ENCODE measurements around the gene OBSCN. TPM values are rescaled to one million over a fixed set of nuclear protein-coding genes. Genes with fewer than 3 reads are reported as not detected.

OBSCN gene
- total RNA-seq, 1 donor from 2014 or later: 20.6 TPM

DNA sequence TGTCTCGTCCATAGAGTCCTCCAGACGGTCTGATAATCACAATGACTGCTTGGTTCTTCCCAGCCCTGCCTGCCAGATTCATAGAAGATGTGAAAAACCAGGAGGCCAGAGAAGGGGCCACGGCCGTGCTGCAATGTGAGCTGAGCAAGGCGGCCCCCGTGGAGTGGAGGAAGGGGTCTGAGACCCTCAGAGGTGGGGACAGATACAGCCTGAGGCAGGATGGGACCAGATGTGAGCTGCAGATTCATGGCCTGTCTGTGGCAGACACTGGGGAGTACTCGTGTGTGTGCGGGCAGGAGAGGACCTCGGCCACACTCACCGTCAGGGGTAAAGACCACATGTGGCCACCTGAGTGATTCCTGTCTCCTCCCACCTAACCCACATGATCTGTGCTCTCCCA lies 86.9 kb downstream of the OBSCN start:
- H3K4me3 ChIP-seq (ENCODE audit: low read depth, low read length): no peak overlapping the region
- DNase-seq (ENCODE audit: low read depth): no peak
- TF ChIP-seq, protein P1, sequence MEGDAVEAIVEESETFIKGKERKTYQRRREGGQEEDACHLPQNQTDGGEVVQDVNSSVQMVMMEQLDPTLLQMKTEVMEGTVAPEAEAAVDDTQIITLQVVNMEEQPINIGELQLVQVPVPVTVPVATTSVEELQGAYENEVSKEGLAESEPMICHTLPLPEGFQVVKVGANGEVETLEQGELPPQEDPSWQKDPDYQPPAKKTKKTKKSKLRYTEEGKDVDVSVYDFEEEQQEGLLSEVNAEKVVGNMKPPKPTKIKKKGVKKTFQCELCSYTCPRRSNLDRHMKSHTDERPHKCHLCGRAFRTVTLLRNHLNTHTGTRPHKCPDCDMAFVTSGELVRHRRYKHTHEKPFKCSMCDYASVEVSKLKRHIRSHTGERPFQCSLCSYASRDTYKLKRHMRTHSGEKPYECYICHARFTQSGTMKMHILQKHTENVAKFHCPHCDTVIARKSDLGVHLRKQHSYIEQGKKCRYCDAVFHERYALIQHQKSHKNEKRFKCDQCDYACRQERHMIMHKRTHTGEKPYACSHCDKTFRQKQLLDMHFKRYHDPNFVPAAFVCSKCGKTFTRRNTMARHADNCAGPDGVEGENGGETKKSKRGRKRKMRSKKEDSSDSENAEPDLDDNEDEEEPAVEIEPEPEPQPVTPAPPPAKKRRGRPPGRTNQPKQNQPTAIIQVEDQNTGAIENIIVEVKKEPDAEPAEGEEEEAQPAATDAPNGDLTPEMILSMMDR (conservative IDR thresholded peaks at IDR 0.05; ENCODE audit: low read depth, low read length): no peak

DNA sequence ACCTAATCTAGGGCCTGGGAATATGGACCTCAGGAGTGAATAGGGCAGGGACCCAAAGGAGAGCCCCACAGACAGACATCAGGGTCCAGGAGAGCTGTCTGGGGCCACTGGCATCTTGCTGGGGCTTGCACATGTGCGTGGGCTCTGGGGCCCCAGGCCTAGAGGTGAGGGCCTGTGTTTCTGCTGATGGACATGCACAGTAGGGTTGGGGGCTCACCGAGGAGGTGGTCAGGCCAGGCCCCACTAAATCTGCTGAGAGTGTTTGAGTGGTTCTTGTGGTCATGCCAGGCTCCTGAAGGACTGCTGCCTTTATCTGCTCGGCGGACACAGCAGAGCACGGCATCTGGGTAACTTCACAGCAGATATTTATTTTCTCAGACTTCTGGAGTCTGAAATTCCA lies 87.4 kb downstream of the OBSCN start:
- TF ChIP-seq, protein P1 (conservative IDR thresholded peaks at IDR 0.05; ENCODE audit: low read depth, low read length): no peak
- H3K4me3 ChIP-seq (ENCODE audit: low read depth, low read length): no peak overlapping the region
- no peak for DNase-seq (ENCODE audit: low read depth)

DNA sequence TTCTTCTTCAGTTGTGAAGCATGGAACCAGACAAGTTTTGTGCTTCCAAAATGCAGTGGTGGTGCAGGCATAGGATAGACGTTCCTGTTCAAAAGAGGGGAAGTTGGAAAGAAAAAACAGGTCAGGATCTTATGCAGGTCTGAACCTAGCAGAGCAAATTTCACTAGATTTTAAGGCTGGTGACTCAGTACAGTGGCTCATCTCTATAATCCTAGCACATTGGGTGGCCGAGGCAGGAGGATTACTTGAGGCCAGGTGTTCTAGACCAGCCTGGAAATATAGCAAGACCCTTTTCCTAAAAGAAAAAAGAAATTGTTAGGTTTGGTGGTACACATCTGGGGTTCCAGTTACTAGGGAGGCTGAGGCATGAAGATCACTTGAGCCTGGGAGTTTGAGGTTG lies 88.1 kb downstream of the OBSCN start:
- TF ChIP-seq, protein P1 (conservative IDR thresholded peaks at IDR 0.05; ENCODE audit: low read depth, low read length): no peak
- no peak overlapping the region for H3K4me3 ChIP-seq (ENCODE audit: low read depth, low read length)
- DNase-seq (ENCODE audit: low read depth): no peak

DNA sequence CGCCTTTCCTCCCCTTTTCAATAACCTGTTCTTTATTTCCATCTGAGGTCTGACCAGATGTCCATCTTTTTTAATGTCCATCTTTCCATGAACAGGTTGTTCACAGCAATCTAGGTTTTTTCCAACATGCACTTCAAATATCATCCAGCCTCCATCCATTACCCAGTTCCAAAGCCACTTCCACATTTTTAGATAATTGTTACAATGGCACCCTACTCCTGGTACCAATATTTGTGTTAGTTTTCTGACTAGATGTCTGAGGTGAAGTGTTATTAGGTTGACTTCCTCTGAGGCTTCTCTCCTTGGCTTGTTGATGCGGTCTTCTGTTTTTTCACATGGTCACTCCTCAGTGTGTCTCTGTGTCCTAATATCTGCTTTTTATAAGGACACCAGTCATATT lies 89.4 kb downstream of the OBSCN start:
- DNase-seq (ENCODE audit: low read depth): no peak
- H3K4me3 ChIP-seq (ENCODE audit: low read depth, low read length): no peak overlapping the region
- TF ChIP-seq, protein P1 (conservative IDR thresholded peaks at IDR 0.05; ENCODE audit: low read depth, low read length): no peak

DNA sequence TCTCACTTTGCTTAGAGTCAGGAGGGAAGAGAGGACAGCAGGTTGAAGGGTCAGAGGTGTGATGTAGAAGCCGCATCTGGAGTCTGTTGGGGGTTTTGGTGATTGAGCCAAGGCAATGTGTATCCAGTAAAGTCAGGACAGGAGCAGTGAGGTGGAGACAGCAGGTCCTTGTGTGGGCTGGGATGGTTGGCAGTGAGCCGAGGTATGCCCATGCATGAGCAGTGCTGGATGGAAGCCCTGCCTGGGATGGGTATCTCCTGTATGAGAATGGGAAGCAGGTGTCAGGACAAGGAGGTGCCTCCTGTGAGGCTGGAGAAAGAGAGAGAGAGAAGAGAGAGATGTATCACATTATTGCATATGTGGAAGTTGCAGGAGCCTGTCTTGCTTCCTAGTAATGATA lies 90.0 kb downstream of the OBSCN start:
- TF ChIP-seq, protein P1 (conservative IDR thresholded peaks at IDR 0.05; ENCODE audit: low read depth, low read length): no peak
- no peak overlapping the region for H3K4me3 ChIP-seq (ENCODE audit: low read depth, low read length)

DNA sequence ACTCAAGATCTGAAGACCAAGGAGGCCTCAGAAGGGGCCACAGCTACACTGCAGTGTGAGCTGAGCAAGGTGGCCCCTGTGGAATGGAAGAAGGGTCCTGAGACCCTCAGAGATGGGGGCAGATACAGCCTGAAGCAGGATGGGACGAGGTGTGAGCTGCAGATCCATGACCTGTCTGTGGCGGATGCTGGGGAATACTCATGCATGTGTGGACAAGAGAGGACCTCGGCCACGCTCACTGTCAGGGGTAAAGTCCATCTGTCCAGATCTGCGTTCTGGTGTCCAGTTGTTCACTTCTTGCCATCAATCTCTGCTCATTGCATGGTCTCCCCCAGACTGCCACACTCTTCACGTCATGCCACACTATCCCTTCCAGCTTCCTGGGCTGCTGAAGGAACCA lies 90.6 kb downstream of the OBSCN start:
- H3K4me3 ChIP-seq (ENCODE audit: low read depth, low read length): no peak overlapping the region
- no peak for DNase-seq (ENCODE audit: low read depth)
- TF ChIP-seq, protein P1 (conservative IDR thresholded peaks at IDR 0.05; ENCODE audit: low read depth, low read length): no peak

More for the DNA sequence above, 90.0 kb downstream of the OBSCN start:
- DNase-seq (ENCODE audit: low read depth): no peak

DNA sequence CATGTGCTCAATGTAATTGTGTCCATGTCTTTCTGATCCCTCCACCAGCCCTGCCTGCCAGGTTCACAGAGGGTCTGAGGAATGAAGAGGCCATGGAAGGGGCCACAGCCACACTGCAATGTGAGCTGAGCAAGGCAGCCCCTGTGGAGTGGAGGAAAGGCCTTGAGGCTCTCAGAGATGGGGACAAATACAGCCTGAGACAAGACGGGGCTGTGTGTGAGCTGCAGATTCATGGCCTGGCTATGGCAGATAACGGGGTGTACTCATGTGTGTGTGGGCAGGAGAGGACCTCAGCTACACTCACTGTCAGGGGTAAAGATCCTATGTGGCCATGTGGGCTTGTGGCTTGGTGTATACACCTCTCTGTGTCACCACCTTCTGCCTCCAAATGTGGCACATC lies 91.4 kb downstream of the OBSCN start:
- H3K4me3 ChIP-seq (ENCODE audit: low read depth, low read length): no peak overlapping the region
- DNase-seq (ENCODE audit: low read depth): no peak
- TF ChIP-seq, protein P1 (conservative IDR thresholded peaks at IDR 0.05; ENCODE audit: low read depth, low read length): no peak

Measured in epithelial cell of proximal tubule (primary cell).